HG03280 (cell line): ENCODE results near the gene TAC4.

Experiments used
- ATAC-seq: cut with Tn5 transposase; IDR thresholded peaks from one replicate; pipeline ENCODE4 v1.9.1; 2021; ENCODE audit warnings: mild to moderate bottlenecking, moderate library complexity; ENCODE audit not compliant: unreplicated experiment

The TAC4 gene

DNA sequence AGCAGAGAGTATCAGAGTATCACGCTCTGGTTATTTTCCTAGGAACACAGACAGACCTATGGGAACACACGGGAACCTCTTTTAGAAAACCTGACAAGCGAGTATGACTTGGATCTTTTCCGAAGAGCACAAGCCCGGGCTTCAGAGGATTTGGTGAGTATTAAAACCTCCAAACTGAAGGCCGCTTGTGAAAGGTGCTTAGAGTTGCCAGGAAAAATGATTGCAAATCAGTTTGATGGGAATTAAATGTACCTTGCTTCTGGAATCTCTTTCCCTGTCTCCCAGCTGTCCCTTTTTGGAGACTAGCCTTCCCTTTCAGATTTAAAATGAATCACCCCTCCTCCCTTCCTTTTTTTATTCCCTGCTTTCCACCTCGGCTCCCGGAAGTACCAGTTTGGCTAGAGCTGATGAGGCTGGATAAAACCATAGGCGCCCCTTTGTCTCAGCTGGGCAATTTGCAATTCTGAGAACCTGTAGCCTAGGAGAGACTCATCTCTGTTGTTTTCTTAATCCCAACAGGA, 32.0 kb downstream of the TAC4 start:
- no peak for ATAC-seq

DNA sequence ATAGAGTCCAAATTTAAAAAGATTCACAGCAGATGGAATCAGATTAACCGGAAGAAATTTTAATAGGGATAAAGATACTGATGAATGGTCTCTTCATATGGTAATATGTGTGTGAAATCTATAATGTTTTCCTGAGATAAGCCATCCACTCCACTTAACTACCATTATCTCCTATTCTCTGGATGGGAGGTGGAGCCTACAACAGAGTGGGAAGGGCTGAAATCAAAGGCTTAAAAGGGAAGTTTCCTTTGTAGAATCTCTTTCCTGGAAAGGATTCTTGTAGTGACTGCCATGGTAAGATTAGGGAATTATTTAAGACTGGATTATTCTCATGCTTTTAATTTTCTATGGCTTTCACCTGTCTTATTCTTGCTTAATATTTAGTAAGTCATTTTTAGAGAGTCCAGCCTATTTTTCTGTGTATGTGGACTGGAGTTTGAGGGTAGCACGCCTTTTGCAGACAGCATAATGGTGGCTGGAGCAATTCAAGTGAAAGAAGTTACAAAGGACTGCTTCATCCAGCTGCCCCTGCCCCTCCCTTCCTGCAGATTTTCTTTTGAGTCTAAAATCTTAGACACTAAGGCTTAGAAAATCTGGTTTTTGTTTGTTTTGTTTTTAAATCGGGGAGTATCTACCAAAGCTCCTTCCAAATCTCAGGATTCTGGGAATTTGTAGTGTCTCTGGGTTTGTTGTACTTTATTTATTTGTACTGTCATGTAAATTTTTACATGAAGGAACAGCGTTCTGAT, 32.9 kb downstream of the TAC4 start:
- no peak for ATAC-seq

DNA sequence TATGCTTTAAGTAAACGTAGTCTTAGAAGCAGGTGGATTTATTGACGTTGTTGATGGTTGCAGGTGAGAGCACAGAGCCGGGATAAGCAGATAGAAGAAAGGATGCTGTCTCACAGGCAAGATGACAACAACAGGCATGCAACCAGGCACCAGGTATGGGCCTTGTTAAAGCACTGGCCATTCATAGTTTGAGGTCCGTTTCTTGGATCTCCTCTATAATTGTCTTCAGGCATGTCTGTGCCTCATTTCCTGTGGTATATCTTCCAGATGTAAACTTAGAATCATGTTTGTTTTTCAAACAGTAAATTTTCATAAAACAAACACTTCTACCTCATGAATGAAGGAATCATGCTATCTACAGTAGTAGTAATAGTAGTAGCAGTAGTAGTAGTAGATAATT, 38.8 kb downstream of the TAC4 start:
- ATAC-seq, result no peak

DNA sequence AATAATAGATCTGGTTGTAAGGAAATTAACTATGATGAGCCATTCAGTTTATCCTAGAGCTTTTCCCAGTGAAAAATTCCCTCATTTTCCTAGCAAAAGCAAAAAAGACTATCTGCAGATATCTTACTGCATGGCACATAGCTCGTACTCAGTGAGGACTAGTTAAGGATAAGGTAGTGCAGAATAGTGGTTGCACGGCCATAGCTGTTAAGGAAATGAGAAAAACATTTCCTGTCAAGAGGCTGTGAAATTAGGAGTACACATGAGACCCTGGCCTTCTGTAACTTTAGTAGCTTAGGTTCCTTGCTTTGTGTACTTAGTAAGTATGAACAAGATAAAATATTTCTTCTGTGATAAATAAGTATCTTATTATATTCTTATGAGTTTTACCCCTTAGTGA, 49.1 kb downstream of the TAC4 start:
- no peak for ATAC-seq

DNA sequence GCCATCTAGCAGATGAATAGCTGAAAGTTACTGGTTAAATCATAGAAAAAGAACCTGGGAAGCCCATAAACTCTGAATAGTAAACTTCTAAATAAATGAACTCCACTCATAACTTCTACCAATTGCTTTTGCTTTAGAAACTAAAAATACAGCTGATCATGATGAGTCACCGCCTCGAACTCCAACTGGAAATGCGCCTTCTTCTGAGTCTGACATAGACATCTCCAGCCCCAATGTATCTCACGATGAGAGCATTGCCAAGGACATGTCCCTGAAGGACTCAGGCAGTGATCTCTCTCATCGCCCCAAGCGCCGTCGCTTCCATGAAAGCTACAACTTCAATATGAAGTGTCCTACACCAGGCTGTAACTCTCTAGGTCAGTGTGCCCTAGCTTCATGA, 49.7 kb downstream of the TAC4 start:
- ATAC-seq, result no peak

DNA sequence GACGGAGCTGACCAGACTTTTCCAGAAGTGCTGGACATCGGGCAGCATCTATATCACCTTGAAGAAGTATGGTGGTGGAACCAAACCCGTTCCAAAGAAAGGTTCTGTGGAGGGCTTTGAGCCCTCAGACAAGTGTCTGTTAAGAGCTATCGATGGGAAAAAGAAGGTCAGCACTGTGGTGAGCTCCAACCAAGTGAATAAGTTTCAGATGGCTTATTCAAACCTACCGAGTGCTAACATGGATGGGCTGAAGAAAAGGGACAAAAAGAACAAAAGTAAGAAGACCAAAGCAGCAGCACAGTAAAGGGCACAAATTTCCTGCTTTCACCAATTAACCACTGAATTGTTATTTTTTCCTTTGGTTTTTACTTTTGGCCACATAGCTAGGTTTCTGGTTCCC, 52.5 kb downstream of the TAC4 start:
- no peak for ATAC-seq

DNA sequence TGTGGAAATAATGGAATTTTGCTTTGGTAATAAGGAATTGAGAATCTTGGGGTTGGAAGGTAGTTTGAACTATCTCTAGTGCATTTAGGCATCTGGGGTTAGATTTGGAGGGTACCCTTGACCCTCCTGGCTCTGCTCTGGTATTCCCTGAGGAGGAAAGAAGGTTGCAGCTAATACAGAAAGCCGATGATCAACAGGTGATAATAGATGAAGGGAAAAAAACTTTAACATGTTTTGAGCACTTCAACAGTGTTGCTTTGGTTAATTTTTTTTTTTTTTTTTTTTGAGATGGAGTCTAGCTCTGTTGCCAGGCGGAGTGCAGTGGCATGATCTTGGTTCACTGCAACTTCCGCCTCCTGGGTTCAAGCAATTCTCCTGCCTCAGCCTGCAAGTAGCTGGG, 54.6 kb downstream of the TAC4 start:
- no peak for ATAC-seq

DNA sequence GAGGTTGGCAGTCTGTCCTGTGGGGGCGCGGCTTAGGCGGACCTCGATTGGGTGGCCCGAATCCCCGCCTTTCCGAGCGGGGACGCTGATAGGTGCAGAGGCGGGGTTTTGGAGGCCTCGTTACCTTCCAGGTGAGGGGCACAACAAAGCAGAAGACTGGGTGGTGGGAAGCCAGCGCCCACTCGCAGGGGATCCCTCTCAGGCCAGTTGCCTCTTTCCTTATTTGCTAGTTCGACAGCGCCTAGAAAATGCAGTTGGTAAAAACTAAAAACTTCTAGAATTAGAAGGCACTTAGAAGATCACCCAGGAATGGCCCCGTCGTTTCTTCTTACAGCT, 58.7 kb downstream of the TAC4 start:
- ATAC-seq, result no peak

DNA sequence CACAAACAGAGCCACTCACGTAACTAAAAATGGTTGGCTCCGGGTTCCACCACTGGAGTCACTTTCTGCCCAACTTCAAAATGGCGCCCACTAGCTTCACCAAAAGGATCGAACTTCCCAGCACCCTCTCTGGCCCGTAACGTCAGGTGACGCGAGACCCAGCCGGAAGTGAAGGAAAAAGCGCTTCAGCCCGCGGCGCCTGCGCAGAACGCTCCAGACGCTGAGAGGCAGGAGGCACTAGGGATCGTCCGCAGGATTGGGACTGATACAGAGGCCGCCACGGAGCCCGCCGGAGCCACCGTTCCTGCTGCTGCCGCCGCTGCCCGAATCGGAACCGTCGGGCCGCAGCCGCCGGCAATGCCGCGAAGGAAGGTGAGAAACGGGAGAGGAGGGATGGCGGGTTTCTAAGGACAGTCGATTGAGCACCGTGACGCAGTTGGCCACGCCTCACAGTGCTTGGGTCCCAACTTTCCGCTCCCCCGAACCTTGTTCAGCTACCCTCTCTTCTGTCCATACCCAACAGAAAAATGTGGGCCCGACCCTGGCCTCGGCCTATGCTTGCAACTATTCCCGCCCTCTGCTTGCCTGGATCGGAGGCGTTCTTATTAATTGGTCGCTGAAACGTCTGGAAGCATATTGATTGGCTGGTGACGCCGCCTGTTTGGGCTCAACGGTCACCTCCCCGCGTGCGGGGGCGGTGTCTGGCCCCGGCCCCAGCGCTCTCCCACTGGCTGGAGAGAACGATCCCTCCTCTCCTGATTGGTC, 59.2 kb downstream of the TAC4 start, which contains the start of gene KAT7:
Gene KAT7 (plus strand): TSS at position 204 of the 765 bp plus-strand sequence. CDS start 154 bp downstream, at position 358.
- peak; percentile 89 for ATAC-seq
